ENCODE results near the gene VPS13D.

- no peak for TF ChIP-seq POLR2AphosphoS5 (IDR thresholded peaks at IDR 0.05)
- TF ChIP-seq CTCF (IDR thresholded peaks at IDR 0.05 in 8 of 11, conservative IDR thresholded peaks at IDR 0.05 in 3 of 11) = no peak
Observed at GRCh38 chr1:12519693-12520364, 290.0 kb downstream of the VPS13D start.
